ENCODE results near the gene RCSD1.

- no peak for TF ChIP-seq NFE2L1 (CRISPR knock-in tag; IDR thresholded peaks at IDR 0.05)
- no peak for TF ChIP-seq CTCF (IDR thresholded peaks at IDR 0.05)
- TF ChIP-seq CREB1 (CRISPR knock-in tag; IDR thresholded peaks at IDR 0.05): no peak
Observed at GRCh38 chr1:167728818-167729410, 98.9 kb downstream of the RCSD1 start.

Data from WTC11 (cell line).